HL-60 (cell line): ENCODE results near the gene AWAT1.

Source experiments
- TF ChIP-seq, protein P1 (sequence below): IDR thresholded peaks from one replicate; pipeline ENCODE4 v1.5.1; 2011; ENCODE audit warnings: low read length, control low read depth, inconsistent platforms; ENCODE audit not compliant: insufficient read depth
- TF ChIP-seq, protein P2 (sequence below): IDR thresholded peaks from 2 replicates; pipeline ENCODE4 v1.6.1; 2012; ENCODE audit warnings: low read depth; ENCODE audit not compliant: insufficient replicate concordance

DNA sequence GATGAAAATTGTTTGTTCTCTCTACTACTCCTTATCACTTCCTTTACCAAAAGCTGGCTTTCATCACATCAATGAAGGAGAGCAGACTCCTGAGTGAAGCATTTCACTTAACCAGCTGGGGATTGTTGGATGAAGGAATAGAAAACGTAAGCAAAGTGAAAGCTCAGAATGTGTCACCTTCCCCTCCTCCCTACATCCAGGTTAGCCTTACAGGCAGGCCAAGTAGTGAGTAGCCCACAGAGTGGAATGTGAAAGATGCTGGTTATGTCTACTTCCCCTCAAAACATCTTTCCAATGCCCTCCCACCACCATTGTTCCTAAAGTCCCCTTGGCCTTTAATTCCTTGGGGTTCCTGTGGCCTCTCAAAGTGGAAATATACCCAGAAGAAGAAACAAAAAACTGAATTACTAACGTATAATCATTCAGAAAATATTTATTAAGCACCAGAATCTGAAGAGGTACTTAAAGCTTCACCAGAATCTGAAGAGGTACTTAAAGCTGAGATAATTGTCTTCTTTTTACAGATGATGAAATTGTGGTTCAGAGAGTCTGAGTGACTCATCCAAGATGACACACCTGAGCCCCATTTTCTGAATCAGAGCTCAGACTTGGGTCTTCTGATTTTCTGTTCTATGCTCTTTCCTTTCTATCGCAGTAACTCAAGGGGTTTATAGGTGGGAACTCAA, 19.1 kb downstream of the AWAT1 start:
- TF ChIP-seq, protein P1, sequence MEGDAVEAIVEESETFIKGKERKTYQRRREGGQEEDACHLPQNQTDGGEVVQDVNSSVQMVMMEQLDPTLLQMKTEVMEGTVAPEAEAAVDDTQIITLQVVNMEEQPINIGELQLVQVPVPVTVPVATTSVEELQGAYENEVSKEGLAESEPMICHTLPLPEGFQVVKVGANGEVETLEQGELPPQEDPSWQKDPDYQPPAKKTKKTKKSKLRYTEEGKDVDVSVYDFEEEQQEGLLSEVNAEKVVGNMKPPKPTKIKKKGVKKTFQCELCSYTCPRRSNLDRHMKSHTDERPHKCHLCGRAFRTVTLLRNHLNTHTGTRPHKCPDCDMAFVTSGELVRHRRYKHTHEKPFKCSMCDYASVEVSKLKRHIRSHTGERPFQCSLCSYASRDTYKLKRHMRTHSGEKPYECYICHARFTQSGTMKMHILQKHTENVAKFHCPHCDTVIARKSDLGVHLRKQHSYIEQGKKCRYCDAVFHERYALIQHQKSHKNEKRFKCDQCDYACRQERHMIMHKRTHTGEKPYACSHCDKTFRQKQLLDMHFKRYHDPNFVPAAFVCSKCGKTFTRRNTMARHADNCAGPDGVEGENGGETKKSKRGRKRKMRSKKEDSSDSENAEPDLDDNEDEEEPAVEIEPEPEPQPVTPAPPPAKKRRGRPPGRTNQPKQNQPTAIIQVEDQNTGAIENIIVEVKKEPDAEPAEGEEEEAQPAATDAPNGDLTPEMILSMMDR = no peak
- TF ChIP-seq, protein P2, sequence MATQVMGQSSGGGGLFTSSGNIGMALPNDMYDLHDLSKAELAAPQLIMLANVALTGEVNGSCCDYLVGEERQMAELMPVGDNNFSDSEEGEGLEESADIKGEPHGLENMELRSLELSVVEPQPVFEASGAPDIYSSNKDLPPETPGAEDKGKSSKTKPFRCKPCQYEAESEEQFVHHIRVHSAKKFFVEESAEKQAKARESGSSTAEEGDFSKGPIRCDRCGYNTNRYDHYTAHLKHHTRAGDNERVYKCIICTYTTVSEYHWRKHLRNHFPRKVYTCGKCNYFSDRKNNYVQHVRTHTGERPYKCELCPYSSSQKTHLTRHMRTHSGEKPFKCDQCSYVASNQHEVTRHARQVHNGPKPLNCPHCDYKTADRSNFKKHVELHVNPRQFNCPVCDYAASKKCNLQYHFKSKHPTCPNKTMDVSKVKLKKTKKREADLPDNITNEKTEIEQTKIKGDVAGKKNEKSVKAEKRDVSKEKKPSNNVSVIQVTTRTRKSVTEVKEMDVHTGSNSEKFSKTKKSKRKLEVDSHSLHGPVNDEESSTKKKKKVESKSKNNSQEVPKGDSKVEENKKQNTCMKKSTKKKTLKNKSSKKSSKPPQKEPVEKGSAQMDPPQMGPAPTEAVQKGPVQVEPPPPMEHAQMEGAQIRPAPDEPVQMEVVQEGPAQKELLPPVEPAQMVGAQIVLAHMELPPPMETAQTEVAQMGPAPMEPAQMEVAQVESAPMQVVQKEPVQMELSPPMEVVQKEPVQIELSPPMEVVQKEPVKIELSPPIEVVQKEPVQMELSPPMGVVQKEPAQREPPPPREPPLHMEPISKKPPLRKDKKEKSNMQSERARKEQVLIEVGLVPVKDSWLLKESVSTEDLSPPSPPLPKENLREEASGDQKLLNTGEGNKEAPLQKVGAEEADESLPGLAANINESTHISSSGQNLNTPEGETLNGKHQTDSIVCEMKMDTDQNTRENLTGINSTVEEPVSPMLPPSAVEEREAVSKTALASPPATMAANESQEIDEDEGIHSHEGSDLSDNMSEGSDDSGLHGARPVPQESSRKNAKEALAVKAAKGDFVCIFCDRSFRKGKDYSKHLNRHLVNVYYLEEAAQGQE = no peak
